ENCODE data around the gene OOEP.

GRCh38 chr6:73342174-73342573 is 27.5 kb downstream of the OOEP start:
- TF ChIP-seq CTCF (IDR thresholded peaks at IDR 0.05; ENCODE audit: borderline replicate concordance, extremely low read depth, low read length, poor library complexity, severe bottlenecking): no peak
- TF ChIP-seq EZH2 (IDR thresholded peaks at IDR 0.05; ENCODE audit: borderline replicate concordance, low read depth, low read length, severe bottlenecking): no peak

Data from DND-41 (cell line).